PC-9 (cell line): ENCODE measurements around the gene TBC1D14.

ENCODE experiments used
- EZH2 ChIP-seq: fragments of 200-600 bp; sonication (generic); IDR thresholded peaks from 2 replicates; pipeline ENCODE4 v1.8.0; 2017; ENCODE audit warnings: antibody characterized with exemption, low read depth
- TF ChIP-seq, protein P1 (sequence below): fragments of 200-600 bp; sonication (generic); conservative IDR thresholded peaks from 2 replicates; pipeline ENCODE4 v1.6.1; 2017; ENCODE audit warnings: mixed run types, antibody characterized with exemption, mild to moderate bottlenecking, moderate library complexity

DNA sequence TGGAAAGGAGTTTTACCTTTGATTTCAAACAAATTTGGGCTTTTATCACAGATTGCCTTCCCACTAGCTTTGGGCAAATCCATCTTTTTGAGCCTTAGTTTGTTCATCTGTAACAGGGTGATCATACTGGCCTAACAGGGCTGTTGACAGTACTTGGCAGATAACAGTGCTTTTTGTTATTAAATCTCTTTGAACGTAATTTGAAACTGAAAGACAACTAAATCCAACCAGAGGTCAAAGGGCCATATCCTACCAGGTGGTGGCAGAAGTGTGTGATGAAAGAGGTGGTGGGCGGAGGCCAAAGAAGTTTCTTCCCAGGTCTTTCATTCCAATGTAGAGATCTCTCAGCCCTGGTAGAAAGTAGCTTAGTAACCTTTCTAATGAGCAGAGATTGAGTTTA, 98.3 kb downstream of the TBC1D14 start:
- TF ChIP-seq, protein P1, sequence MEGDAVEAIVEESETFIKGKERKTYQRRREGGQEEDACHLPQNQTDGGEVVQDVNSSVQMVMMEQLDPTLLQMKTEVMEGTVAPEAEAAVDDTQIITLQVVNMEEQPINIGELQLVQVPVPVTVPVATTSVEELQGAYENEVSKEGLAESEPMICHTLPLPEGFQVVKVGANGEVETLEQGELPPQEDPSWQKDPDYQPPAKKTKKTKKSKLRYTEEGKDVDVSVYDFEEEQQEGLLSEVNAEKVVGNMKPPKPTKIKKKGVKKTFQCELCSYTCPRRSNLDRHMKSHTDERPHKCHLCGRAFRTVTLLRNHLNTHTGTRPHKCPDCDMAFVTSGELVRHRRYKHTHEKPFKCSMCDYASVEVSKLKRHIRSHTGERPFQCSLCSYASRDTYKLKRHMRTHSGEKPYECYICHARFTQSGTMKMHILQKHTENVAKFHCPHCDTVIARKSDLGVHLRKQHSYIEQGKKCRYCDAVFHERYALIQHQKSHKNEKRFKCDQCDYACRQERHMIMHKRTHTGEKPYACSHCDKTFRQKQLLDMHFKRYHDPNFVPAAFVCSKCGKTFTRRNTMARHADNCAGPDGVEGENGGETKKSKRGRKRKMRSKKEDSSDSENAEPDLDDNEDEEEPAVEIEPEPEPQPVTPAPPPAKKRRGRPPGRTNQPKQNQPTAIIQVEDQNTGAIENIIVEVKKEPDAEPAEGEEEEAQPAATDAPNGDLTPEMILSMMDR = no peak
- no peak for TF ChIP-seq EZH2
